ENCODE measurements around the gene KIRREL3. TPM values are rescaled to one million over a fixed set of nuclear protein-coding genes. Genes with fewer than 3 reads are reported as not detected.

KIRREL3 gene
- total and polyA plus RNA-seq, 2 of the 8 experiments (the other 6 are each of a cell fraction or from before 2014, with no cell fraction given): 0.29 to 0.32 TPM

DNA sequence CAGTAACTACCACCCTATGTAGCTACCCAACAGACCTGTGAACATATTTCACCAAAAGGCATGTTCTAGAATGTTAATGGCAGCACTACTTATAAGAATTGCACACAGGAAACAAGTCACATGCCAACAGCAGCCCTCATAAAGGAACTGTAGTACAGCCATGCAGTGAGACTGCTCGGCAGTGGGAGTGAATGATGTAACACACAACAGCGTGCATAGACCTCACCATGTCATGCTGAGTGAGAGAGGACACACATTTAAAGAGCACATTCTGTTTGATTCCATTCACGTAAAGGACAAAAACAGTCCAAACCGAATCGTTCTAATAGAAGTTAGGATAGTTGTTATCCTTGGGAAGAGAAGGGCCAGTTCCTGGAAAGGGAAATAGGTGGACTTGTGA lies 27.2 kb upstream of the KIRREL3 start:
- Histone ChIP-seq H3K4me2 (ENCODE audit: insufficient read depth in 1 of 2, low read depth in 2 of 2, low read length in 2 of 2) (no peak overlapping the region), H3K4ac (replicated peaks; ENCODE audit: insufficient read length, low read depth, low read length) (no peak overlapping the region), H2BK15ac (ENCODE audit: low read length) (no peak overlapping the region), H3K4me3 (ENCODE audit: extremely low read depth in 1 of 4, insufficient read depth in 2 of 4, low read depth in 3 of 4, low read length in 4 of 4) (no peak overlapping the region), H4K8ac (ENCODE audit: extremely low read depth, insufficient read depth, low read length) (no peak overlapping the region), H2AK5ac (ENCODE audit: low read depth, low read length) (no peak overlapping the region), H2BK12ac (ENCODE audit: low read depth, low read length) (no peak overlapping the region; the same call in 1 of the 2 replicates), H2BK120ac (replicated peaks; ENCODE audit: low read depth, low read length) (no peak overlapping the region), H3K9ac (replicated peaks in 1 of 4; ENCODE audit: extremely low read depth in 1 of 4, low read depth in 3 of 4, low read length in 3 of 4) (no peak overlapping the region), H4K20me1 (replicated peaks in 1 of 2; ENCODE audit: control insufficient read depth in 1 of 2, insufficient read depth in 2 of 2, low read length in 2 of 2) (no peaks in the 10 kb centered on the region), H3K23ac (ENCODE audit: insufficient read length) (no peak overlapping the region), H3K79me2 (ENCODE audit: control insufficient read depth in 1 of 2, insufficient read depth in 2 of 2, low read length in 2 of 2) (no peaks in the 10 kb centered on the region), H4K5ac (ENCODE audit: insufficient read length, low read depth, low read length) (no peak overlapping the region), H2BK5ac (ENCODE audit: low read depth, low read length) (no peak overlapping the region), H3K27ac (ENCODE audit: low read depth, low read length) (no peak overlapping the region), H3K18ac (ENCODE audit: extremely low read depth, low read length) (no peak overlapping the region), H3K36me3 (ENCODE audit: control insufficient read depth in 2 of 4, insufficient read depth in 4 of 4, low read length in 3 of 4) (no peaks in the 10 kb centered on the region; a peak in 1 of 8 replicates), H3K4me1 (replicated peaks in 1 of 4; ENCODE audit: control insufficient read depth in 3 of 4, insufficient read depth in 4 of 4, low read length in 3 of 4) (no peaks in the 10 kb centered on the region; a peak in 1 of 7 replicates), H3K14ac (ENCODE audit: insufficient read length) (no peak overlapping the region), H2BK20ac (ENCODE audit: low read length) (no peak overlapping the region), H3K56ac (replicated peaks; ENCODE audit: insufficient read length, low read depth, low read length) (no peak overlapping the region), H3K27me3 (replicated peaks in 1 of 4; ENCODE audit: control insufficient read depth in 3 of 4, extremely low read depth in 1 of 4, insufficient read depth in 3 of 4, low read length in 3 of 4) (peaks cover 0 to 1% (median 0%) of the 10 kb centered on the region in 4 experiments; a peak in 1 of 7 replicates), H3K9me3 (ENCODE audit: insufficient read depth in 2 of 2, low read depth in 1 of 2, low read length in 1 of 2) (no peaks in the 10 kb centered on the region), H2AFZ (ENCODE audit: low read length) (peak overlapping the region; percentile 89; the same call in 1 of the 2 replicates), H4K91ac (replicated peaks; ENCODE audit: insufficient read length, low read length) (no peak overlapping the region), H3K23me2 (ENCODE audit: low read depth, low read length) (no peaks in the 10 kb centered on the region), H3K79me1 (ENCODE audit: low read depth, low read length) (no peaks in the 10 kb centered on the region)
- ChIA-PET CTCF (ENCODE audit: partially characterized antibody) (interaction anchor here (0.7 to 1.3 kb wide), 3 partner anchors 10 to 121 kb away, joined by 3 to 15 read pairs (median 5); no protein-coding TSS in a partner anchor), POLR2A (ENCODE audit: partially characterized antibody) (interaction anchor here (0.5 kb wide), 1 partner anchor 174 kb away, joined by 3 read pairs; no protein-coding TSS in a partner anchor)
- no peak for FAIRE-seq
- WGBS, 2 experiments (ENCODE audit: extremely low coverage in 1 of 2, insufficient coverage in 1 of 2, insufficient read length in 1 of 2, insufficient replicate concordance in 2 of 2, low coverage in 1 of 2, low lambda C conversion rate in 2 of 2, missing lambda C conversion rate in 1 of 2): 91% methylated on average over 5 of the region's 5 CpGs; no CpG with 5 or more reads in 1 of the 2 experiments
- TF ChIP-seq JUN (IDR thresholded peaks at IDR 0.05; ENCODE audit: low read depth, low read length): no peak
- TF ChIP-seq HDAC6 (IDR thresholded peaks at IDR 0.05; ENCODE audit: low read depth, low read length): no peak
- no peak for TF ChIP-seq KDM1A (IDR thresholded peaks at IDR 0.05; ENCODE audit: borderline replicate concordance, low read length)
- no peak for TF ChIP-seq MAFK (IDR thresholded peaks at IDR 0.05; ENCODE audit: low read depth, low read length)
- TF ChIP-seq RAD21 (IDR thresholded peaks at IDR 0.05 in 1 of 2, conservative IDR thresholded peaks at IDR 0.05 in 1 of 2; ENCODE audit: low read depth in 2 of 2, low read length in 2 of 2): no peak
- no peak for TF ChIP-seq EZH2 (IDR thresholded peaks at IDR 0.05; ENCODE audit: low read depth, low read length, severe bottlenecking)
- no peak for TF ChIP-seq TCF12 (IDR thresholded peaks at IDR 0.05; ENCODE audit: low read depth, low read length)
- no peak for TF ChIP-seq POLR2A (IDR thresholded peaks at IDR 0.05; ENCODE audit: control extremely low read depth in 1 of 2, low read depth in 2 of 2, low read length in 2 of 2)
- DNase-seq (ENCODE audit: low read depth in 1 of 2, low spot score in 2 of 2): no peak

All from H1 (cell line).